GM23338 (cell line): Measurements from ENCODE around the gene SLX4IP. TPM values are rescaled to one million over a fixed set of nuclear protein-coding genes. Genes with fewer than 3 reads are reported as not detected.

Experiments used
- ATAC-seq: fragments of 200-7000 bp; cut with Tn5 transposase; 3 replicates; pipeline ENCODE4 v1.9.1; 2020
- DNase-seq: peaks from one replicate; pipeline ENCODE4 v3.0.0-alpha.2; 2015; ENCODE audit warnings: low spot score
- H2AFZ ChIP-seq: fragments of 200-600 bp; sonication (generic); 2 replicates; pipeline ENCODE4 v1.8.0; 2016; ENCODE audit warnings: antibody characterized with exemption, mild to moderate bottlenecking, moderate library complexity
- H3F3A ChIP-seq: fragments of 200-600 bp; sonication (generic); replicated peaks from 2 replicates; pipeline ENCODE4 v1.8.0; 2017; ENCODE audit warnings: antibody characterized with exemption, mixed run types, low read depth
- H3K27ac ChIP-seq: fragments of 200-600 bp; sonication (generic); 2 replicates; pipeline ENCODE4 v1.6.1; 2016; ENCODE audit warnings: low read depth
- H3K27me3 ChIP-seq: fragments of 200-600 bp; sonication (generic); 2 replicates; pipeline ENCODE4 v1.8.0; 2016; ENCODE audit warnings: mild to moderate bottlenecking, mixed run types, moderate library complexity; ENCODE audit not compliant: insufficient read depth
- H3K36me3 ChIP-seq: fragments of 200-600 bp; sonication (generic); 2 replicates; pipeline ENCODE4 v1.8.0; 2016; ENCODE audit warnings: mild to moderate bottlenecking; ENCODE audit not compliant: insufficient read depth
- H3K4me1 ChIP-seq: fragments of 200-600 bp; sonication (generic); 2 replicates; pipeline ENCODE4 v1.8.0; 2016; ENCODE audit warnings: mild to moderate bottlenecking, moderate library complexity; ENCODE audit not compliant: insufficient read depth
- H3K4me2 ChIP-seq: fragments of 200-600 bp; sonication (generic); 2 replicates; pipeline ENCODE4 v1.7.1; 2017; ENCODE audit warnings: mixed run types
- H3K4me3 ChIP-seq: fragments of 200-600 bp; sonication (generic); 2 replicates; pipeline ENCODE4 v1.6.1; 2016; ENCODE audit warnings: mixed run types
- H3K79me2 ChIP-seq: fragments of 200-600 bp; sonication (generic); replicated peaks from 2 replicates; pipeline ENCODE4 v1.8.0; 2017; ENCODE audit warnings: mild to moderate bottlenecking; ENCODE audit not compliant: insufficient read depth
- H3K9me2 ChIP-seq: fragments of 200-600 bp; sonication (generic); 2 replicates; pipeline ENCODE4 v1.8.0; 2017; ENCODE audit not compliant: insufficient read depth
- H4K20me1 ChIP-seq: fragments of 200-600 bp; sonication (generic); replicated peaks from 2 replicates; pipeline ENCODE4 v1.8.0; 2017; ENCODE audit warnings: mild to moderate bottlenecking; ENCODE audit not compliant: insufficient read depth
- H3K27ac Mint-ChIP-seq: 2 replicates; pipeline ENCODE4 v1.8.0; 2020; ENCODE audit warnings: inconsistent platforms, mild to moderate bottlenecking, moderate library complexity, mixed read lengths
- H3K27me3 Mint-ChIP-seq: 3 replicates; pipeline ENCODE4 v1.8.0; 2022; ENCODE audit warnings: low read depth, mild to moderate bottlenecking, moderate library complexity, mixed read lengths, inconsistent platforms; ENCODE audit not compliant: insufficient read depth, poor library complexity
- H3K36me3 Mint-ChIP-seq: 3 replicates; pipeline ENCODE4 v1.8.0; 2021; ENCODE audit warnings: low read depth, mild to moderate bottlenecking, inconsistent platforms, moderate library complexity, mixed read lengths
- H3K4me1 Mint-ChIP-seq: 3 replicates; pipeline ENCODE4 v1.8.0; 2020; ENCODE audit warnings: mild to moderate bottlenecking, inconsistent platforms, mixed read lengths
- H3K4me3 Mint-ChIP-seq: 3 replicates; pipeline ENCODE4 v1.8.0; 2021; ENCODE audit warnings: moderate library complexity, mild to moderate bottlenecking, inconsistent platforms, mixed read lengths
- H3K9me3 Mint-ChIP-seq: 3 replicates; pipeline ENCODE4 v1.8.0; 2020; ENCODE audit warnings: moderate library complexity, mild to moderate bottlenecking, inconsistent platforms, mixed read lengths
- CREB1 ChIP-seq: fragments of 250-450 bp; sonication (Bioruptor Pico); IDR thresholded peaks from 2 replicates; pipeline ENCODE4 v1.5.0; 2020; ENCODE audit warnings: low read depth, mild to moderate bottlenecking, moderate library complexity
- ETS1 ChIP-seq: IDR thresholded peaks from 2 replicates; pipeline ENCODE4 v1.6.1; 2016; ENCODE audit warnings: antibody characterized with exemption
- EZH2 ChIP-seq: fragments of 200-600 bp; sonication (generic); IDR thresholded peaks from one replicate; pipeline ENCODE4 v1.8.0; 2017; ENCODE audit warnings: antibody characterized with exemption, mild to moderate bottlenecking, low read depth; ENCODE audit not compliant: unreplicated experiment
- EZH2phosphoT487 ChIP-seq: fragments of 200-600 bp; sonication (generic); IDR thresholded peaks from one replicate; pipeline ENCODE4 v1.8.1; 2018; ENCODE audit warnings: antibody characterized with exemption; ENCODE audit not compliant: unreplicated experiment
- JUNB ChIP-seq: IDR thresholded peaks from one replicate; pipeline ENCODE4 v1.6.1; 2016; ENCODE audit warnings: antibody characterized with exemption; ENCODE audit not compliant: unreplicated experiment
- NANOG ChIP-seq: IDR thresholded peaks from 2 replicates; pipeline ENCODE4 v1.6.1; 2016; ENCODE audit warnings: antibody characterized with exemption, borderline replicate concordance
- POLR2AphosphoS5 ChIP-seq: IDR thresholded peaks from 2 replicates; pipeline ENCODE4 v1.6.1; 2016; ENCODE audit warnings: antibody characterized with exemption, low read depth
- REST ChIP-seq: IDR thresholded peaks from one replicate; pipeline ENCODE4 v1.6.1; 2018; ENCODE audit warnings: antibody characterized with exemption; ENCODE audit not compliant: unreplicated experiment
- STAT1 ChIP-seq: IDR thresholded peaks from one replicate; pipeline ENCODE4 v1.6.1; 2016; ENCODE audit warnings: antibody characterized with exemption; ENCODE audit not compliant: unreplicated experiment
- ZNF114 ChIP-seq: fragments of 250-450 bp; sonication (Bioruptor Pico); IDR thresholded peaks from 2 replicates; pipeline ENCODE4 v1.5.0; 2020; ENCODE audit warnings: mild to moderate bottlenecking, moderate library complexity
- ZNF331 ChIP-seq: fragments of 250-450 bp; sonication (Bioruptor Pico); IDR thresholded peaks from 2 replicates; pipeline ENCODE4 v1.5.0; 2020; ENCODE audit warnings: low read depth, mild to moderate bottlenecking, moderate library complexity
- polyA plus RNA-seq: library from polyadenylated mRNA; unstranded; fragments of >200 nt; fragmentation: Nextera tagmentation; extraction: Ambion mirVana; gene quantifications from 2 replicates; pipeline ENCODE4 v1.2.1, GENCODE V29; 2016
- total RNA-seq: library from RNA; depleted of rRNA; stranded (reverse); fragments of >200 nt; shearing (Covaris generic); gene quantifications from 2 replicates; pipeline ENCODE4 v1.2.3, GENCODE V29; 2014
- TF ChIP-seq, protein P1 (sequence below), 2 experiments: fragments of 200-600 bp in 1 of 2; sonication (generic) in 1 of 2; conservative IDR thresholded peaks; 2 replicates each; pipeline versions ENCODE4 v1.5.1 to v1.6.1; 2016 to 2017; ENCODE audit warnings: antibody characterized with exemption in 2 of 2, low read depth in 2 of 2, mild to moderate bottlenecking in 2 of 2, moderate library complexity in 1 of 2
- TF ChIP-seq, protein P2 (sequence below): fragments of 250-450 bp; sonication (Bioruptor Pico); IDR thresholded peaks from 2 replicates; pipeline ENCODE4 v1.5.0; 2020; ENCODE audit warnings: mild to moderate bottlenecking, moderate library complexity

Gene SLX4IP
- total and polyA plus RNA-seq, 2 experiments from 2014 or later, result 9.1 to 9.8 TPM

- TF ChIP-seq, protein P1, sequence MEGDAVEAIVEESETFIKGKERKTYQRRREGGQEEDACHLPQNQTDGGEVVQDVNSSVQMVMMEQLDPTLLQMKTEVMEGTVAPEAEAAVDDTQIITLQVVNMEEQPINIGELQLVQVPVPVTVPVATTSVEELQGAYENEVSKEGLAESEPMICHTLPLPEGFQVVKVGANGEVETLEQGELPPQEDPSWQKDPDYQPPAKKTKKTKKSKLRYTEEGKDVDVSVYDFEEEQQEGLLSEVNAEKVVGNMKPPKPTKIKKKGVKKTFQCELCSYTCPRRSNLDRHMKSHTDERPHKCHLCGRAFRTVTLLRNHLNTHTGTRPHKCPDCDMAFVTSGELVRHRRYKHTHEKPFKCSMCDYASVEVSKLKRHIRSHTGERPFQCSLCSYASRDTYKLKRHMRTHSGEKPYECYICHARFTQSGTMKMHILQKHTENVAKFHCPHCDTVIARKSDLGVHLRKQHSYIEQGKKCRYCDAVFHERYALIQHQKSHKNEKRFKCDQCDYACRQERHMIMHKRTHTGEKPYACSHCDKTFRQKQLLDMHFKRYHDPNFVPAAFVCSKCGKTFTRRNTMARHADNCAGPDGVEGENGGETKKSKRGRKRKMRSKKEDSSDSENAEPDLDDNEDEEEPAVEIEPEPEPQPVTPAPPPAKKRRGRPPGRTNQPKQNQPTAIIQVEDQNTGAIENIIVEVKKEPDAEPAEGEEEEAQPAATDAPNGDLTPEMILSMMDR (conservative IDR thresholded peaks at IDR 0.05; ENCODE audit: low read depth in 2 of 2), result no peak
- TF ChIP-seq CREB1 (CRISPR knock-in tag), result no peak
- TF ChIP-seq, protein P2, sequence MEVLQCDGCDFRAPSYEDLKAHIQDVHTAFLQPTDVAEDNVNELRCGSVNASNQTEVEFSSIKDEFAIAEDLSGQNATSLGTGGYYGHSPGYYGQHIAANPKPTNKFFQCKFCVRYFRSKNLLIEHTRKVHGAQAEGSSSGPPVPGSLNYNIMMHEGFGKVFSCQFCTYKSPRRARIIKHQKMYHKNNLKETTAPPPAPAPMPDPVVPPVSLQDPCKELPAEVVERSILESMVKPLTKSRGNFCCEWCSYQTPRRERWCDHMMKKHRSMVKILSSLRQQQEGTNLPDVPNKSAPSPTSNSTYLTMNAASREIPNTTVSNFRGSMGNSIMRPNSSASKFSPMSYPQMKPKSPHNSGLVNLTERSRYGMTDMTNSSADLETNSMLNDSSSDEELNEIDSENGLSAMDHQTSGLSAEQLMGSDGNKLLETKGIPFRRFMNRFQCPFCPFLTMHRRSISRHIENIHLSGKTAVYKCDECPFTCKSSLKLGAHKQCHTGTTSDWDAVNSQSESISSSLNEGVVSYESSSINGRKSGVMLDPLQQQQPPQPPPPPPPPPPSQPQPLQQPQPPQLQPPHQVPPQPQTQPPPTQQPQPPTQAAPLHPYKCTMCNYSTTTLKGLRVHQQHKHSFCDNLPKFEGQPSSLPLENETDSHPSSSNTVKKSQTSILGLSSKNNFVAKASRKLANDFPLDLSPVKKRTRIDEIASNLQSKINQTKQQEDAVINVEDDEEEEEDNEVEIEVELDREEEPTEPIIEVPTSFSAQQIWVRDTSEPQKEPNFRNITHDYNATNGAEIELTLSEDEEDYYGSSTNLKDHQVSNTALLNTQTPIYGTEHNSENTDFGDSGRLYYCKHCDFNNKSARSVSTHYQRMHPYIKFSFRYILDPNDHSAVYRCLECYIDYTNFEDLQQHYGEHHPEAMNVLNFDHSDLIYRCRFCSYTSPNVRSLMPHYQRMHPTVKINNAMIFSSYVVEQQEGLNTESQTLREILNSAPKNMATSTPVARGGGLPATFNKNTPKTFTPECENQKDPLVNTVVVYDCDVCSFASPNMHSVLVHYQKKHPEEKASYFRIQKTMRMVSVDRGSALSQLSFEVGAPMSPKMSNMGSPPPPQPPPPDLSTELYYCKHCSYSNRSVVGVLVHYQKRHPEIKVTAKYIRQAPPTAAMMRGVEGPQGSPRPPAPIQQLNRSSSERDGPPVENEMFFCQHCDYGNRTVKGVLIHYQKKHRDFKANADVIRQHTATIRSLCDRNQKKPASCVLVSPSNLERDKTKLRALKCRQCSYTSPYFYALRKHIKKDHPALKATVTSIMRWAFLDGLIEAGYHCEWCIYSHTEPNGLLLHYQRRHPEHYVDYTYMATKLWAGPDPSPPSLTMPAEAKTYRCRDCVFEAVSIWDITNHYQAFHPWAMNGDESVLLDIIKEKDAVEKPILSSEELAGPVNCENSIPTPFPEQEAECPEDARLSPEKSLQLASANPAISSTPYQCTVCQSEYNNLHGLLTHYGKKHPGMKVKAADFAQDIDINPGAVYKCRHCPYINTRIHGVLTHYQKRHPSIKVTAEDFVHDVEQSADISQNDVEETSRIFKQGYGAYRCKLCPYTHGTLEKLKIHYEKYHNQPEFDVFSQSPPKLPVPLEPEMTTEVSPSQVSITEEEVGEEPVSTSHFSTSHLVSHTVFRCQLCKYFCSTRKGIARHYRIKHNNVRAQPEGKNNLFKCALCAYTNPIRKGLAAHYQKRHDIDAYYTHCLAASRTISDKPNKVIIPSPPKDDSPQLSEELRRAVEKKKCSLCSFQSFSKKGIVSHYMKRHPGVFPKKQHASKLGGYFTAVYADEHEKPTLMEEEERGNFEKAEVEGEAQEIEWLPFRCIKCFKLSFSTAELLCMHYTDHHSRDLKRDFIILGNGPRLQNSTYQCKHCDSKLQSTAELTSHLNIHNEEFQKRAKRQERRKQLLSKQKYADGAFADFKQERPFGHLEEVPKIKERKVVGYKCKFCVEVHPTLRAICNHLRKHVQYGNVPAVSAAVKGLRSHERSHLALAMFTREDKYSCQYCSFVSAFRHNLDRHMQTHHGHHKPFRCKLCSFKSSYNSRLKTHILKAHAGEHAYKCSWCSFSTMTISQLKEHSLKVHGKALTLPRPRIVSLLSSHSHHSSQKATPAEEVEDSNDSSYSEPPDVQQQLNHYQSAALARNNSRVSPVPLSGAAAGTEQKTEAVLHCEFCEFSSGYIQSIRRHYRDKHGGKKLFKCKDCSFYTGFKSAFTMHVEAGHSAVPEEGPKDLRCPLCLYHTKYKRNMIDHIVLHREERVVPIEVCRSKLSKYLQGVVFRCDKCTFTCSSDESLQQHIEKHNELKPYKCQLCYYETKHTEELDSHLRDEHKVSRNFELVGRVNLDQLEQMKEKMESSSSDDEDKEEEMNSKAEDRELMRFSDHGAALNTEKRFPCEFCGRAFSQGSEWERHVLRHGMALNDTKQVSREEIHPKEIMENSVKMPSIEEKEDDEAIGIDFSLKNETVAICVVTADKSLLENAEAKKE (CRISPR knock-in tag), result no peak
- TF ChIP-seq EZH2, result no peak
- no peak for TF ChIP-seq STAT1
- no peak for TF ChIP-seq NANOG
- no peak for TF ChIP-seq POLR2AphosphoS5
- TF ChIP-seq ZNF331 (CRISPR knock-in tag), result no peak
- TF ChIP-seq EZH2phosphoT487, result no peak
- TF ChIP-seq ETS1, result no peak
- TF ChIP-seq JUNB, result no peak
- no peak for TF ChIP-seq ZNF114 (CRISPR knock-in tag)
- TF ChIP-seq REST, result no peak
- Histone ChIP-seq H3K79me2 (peaks cover 10% of the 10 kb centered on the region; the same call in 1 of the 2 replicates), H3K4me3 (no peak overlapping the region), H3K9me2 (no peaks in the 10 kb centered on the region), H4K20me1 (no peaks in the 10 kb centered on the region), H3K27ac (no peak overlapping the region), H3K36me3 (no peaks in the 10 kb centered on the region; the same call in none of the 2 replicates), H3K27me3 (no peaks in the 10 kb centered on the region), H2AFZ (no peak overlapping the region), H3F3A (no peaks in the 10 kb centered on the region), H3K4me2 (no peak overlapping the region), H3K4me1 (no peaks in the 10 kb centered on the region)
- Mint-ChIP-seq H3K9me3 (no peaks in the 10 kb centered on the region), H3K4me1 (peaks cover 16% of the 10 kb centered on the region; the same call in 2 of the 3 replicates), H3K36me3 (peaks cover 2% of the 10 kb centered on the region; the same call in 2 of the 3 replicates), H3K4me3 (no peak overlapping the region), H3K27me3 (peaks cover 2% of the 10 kb centered on the region), H3K27ac (no peak overlapping the region)
- ATAC-seq, result no peak
- no peak for DNase-seq
Observed at GRCh38 chr20:10411673-10412072, 23.4 kb upstream of the SLX4IP start.
